SK-N-SH treated with all-trans-retinoic acid at 6 μM for 48 hours (cell line): Measurements from ENCODE around the gene DISP1.

Experiments used
- ARNTL ChIP-seq: fragments of 450-650 bp; formaldehyde crosslinking; IDR thresholded peaks from 2 replicates; pipeline ENCODE4 v1.5.0; 2020; ENCODE audit warnings: low read depth, mild to moderate bottlenecking, moderate library complexity, borderline replicate concordance
- ESRRG ChIP-seq: fragments of 250-450 bp; sonication (Bioruptor Pico); IDR thresholded peaks from 2 replicates; pipeline ENCODE4 v1.6.1; 2021; ENCODE audit warnings: mild to moderate bottlenecking
- GLIS3 ChIP-seq: fragments of 250-450 bp; sonication (Bioruptor Pico); IDR thresholded peaks from 2 replicates; pipeline ENCODE4 v1.5.0; 2020; ENCODE audit warnings: mild to moderate bottlenecking, moderate library complexity
- OSR1 ChIP-seq: fragments of 250-450 bp; sonication (Bioruptor Pico); IDR thresholded peaks from 2 replicates; pipeline ENCODE4 v1.8.0; 2022; ENCODE audit warnings: moderate library complexity, mild to moderate bottlenecking, inconsistent platforms
- PATZ1 ChIP-seq: fragments of 250-450 bp; sonication (Bioruptor Pico); IDR thresholded peaks from 2 replicates; pipeline ENCODE4 v1.8.0; 2020; ENCODE audit warnings: mild to moderate bottlenecking, moderate library complexity, borderline replicate concordance
- PPARA ChIP-seq: fragments of 250-450 bp; sonication (Bioruptor Pico); IDR thresholded peaks from 2 replicates; pipeline ENCODE4 v1.5.0; 2020; ENCODE audit warnings: mild to moderate bottlenecking, borderline replicate concordance
- RARB ChIP-seq: fragments of 250-450 bp; sonication (Bioruptor Pico); IDR thresholded peaks from 2 replicates; pipeline ENCODE4 v1.8.0; 2021; ENCODE audit warnings: mild to moderate bottlenecking, moderate library complexity
- SNAI2 ChIP-seq: fragments of 250-450 bp; sonication (Bioruptor Pico); IDR thresholded peaks from 2 replicates; pipeline ENCODE4 v1.5.0; 2020; ENCODE audit warnings: mild to moderate bottlenecking, moderate library complexity
- TOX ChIP-seq: fragments of 250-450 bp; sonication (Bioruptor Pico); IDR thresholded peaks from 2 replicates; pipeline ENCODE4 v1.8.0; 2021; ENCODE audit warnings: mild to moderate bottlenecking, moderate library complexity, borderline replicate concordance
- ZNF565 ChIP-seq: fragments of 450-650 bp; formaldehyde crosslinking; conservative IDR thresholded peaks from 2 replicates; pipeline ENCODE4 v1.5.0; 2020; ENCODE audit warnings: low read depth, mild to moderate bottlenecking, moderate library complexity
- ZNF70 ChIP-seq: fragments of 450-650 bp; formaldehyde crosslinking; IDR thresholded peaks from 2 replicates; pipeline ENCODE4 v1.5.0; 2020; ENCODE audit warnings: mild to moderate bottlenecking, moderate library complexity
- ZNF8 ChIP-seq: fragments of 450-650 bp; formaldehyde crosslinking; IDR thresholded peaks from 2 replicates; pipeline ENCODE4 v1.5.0; 2020; ENCODE audit warnings: mild to moderate bottlenecking, moderate library complexity

GRCh38 chr1:222777463-222777862, 37.4 kb upstream of the DISP1 start:
- TF ChIP-seq PPARA (CRISPR knock-in tag) (no peak), PATZ1 (CRISPR knock-in tag) (no peak), ZNF8 (CRISPR knock-in tag) (no peak), RARB (CRISPR knock-in tag) (no peak), ARNTL (CRISPR knock-in tag) (no peak), GLIS3 (no peak), TOX (CRISPR knock-in tag) (no peak), ESRRG (CRISPR knock-in tag) (no peak), ZNF565 (CRISPR knock-in tag) (no peak), ZNF70 (CRISPR knock-in tag) (no peak), SNAI2 (CRISPR knock-in tag) (no peak), OSR1 (no peak)
